Vagina (tissue), 2 donors: ENCODE data around the gene SMAD6.

Source experiments
- CTCF ChIP-seq, 3 experiments: fragments of 450-650 bp in 2 of 3; fragments of 200-600 bp in 1 of 3; sonication (generic) in 1 of 3; IDR thresholded peaks; one replicate each; pipeline ENCODE4 v1.5.1; 2017 to 2019; ENCODE audit warnings: antibody characterized with exemption in 3 of 3, mild to moderate bottlenecking in 2 of 3, moderate library complexity in 2 of 3
- POLR2A ChIP-seq, 2 donors: fragments of 450-650 bp; IDR thresholded peaks; one replicate each; pipeline ENCODE4 v1.6.1; 2017; ENCODE audit warnings: antibody characterized with exemption in 2 of 2, mild to moderate bottlenecking in 2 of 2, moderate library complexity in 2 of 2

GRCh38 chr15:66802025-66803001, 100.3 kb downstream of the SMAD6 start:
- TF ChIP-seq CTCF (IDR thresholded peaks at IDR 0.05) (no peak), POLR2A (IDR thresholded peaks at IDR 0.05) (no peak)
